WTC11 (cell line): ENCODE measurements around the gene PTPRN2. TPM values are rescaled to one million over a fixed set of nuclear protein-coding genes. Genes with fewer than 3 reads are reported as not detected.

ENCODE experiments used
- ATAC-seq: fragments of 200-7000 bp; cut with Tn5 transposase; 2 replicates; pipeline ENCODE4 v1.10.0; 2021; ENCODE audit warnings: mild to moderate bottlenecking, moderate library complexity
- CTCF ChIA-PET: fragments of 300-600 bp; sonication (Branson Sonifier 250); formaldehyde crosslinking; loops from one replicate; lab custom pipeline; 2021; ENCODE audit warnings: antibody characterized with exemption; lab: Charles Lee
- POLR2A ChIA-PET: fragments of 350-600 bp; sonication (Branson Sonifier 250); formaldehyde crosslinking; loops from one replicate; lab custom pipeline; 2021; ENCODE audit warnings: antibody characterized with exemption; lab: Charles Lee
- DNase-seq: peaks from one replicate; pipeline ENCODE4 v3.0.0; 2021; ENCODE audit warnings: low spot score
- H3K27ac Mint-ChIP-seq: 2 replicates; pipeline ENCODE4 v1.8.0; 2021; ENCODE audit warnings: mixed read lengths
- H3K27me3 Mint-ChIP-seq: 2 replicates; pipeline ENCODE4 v1.8.0; 2021; ENCODE audit warnings: low read depth, mild to moderate bottlenecking, moderate library complexity, mixed read lengths
- H3K36me3 Mint-ChIP-seq: 2 replicates; pipeline ENCODE4 v1.8.0; 2021; ENCODE audit warnings: mixed read lengths
- H3K4me1 Mint-ChIP-seq: 2 replicates; pipeline ENCODE4 v1.8.0; 2022; ENCODE audit warnings: mixed read lengths
- H3K4me3 Mint-ChIP-seq: 2 replicates; pipeline ENCODE4 v1.8.0; 2021; ENCODE audit warnings: mild to moderate bottlenecking, moderate library complexity, mixed read lengths
- H3K9me3 Mint-ChIP-seq: 2 replicates; pipeline ENCODE4 v1.8.0; 2021; ENCODE audit warnings: mixed read lengths
- AFF4 ChIP-seq: sonication (generic); formaldehyde crosslinking; IDR thresholded peaks from 2 replicates; pipeline ENCODE4 v1.8.1; 2023; ENCODE audit warnings: mild to moderate bottlenecking, missing genetic modification reagents, borderline replicate concordance
- ARID4B ChIP-seq: sonication (generic); formaldehyde crosslinking; IDR thresholded peaks from 2 replicates; pipeline ENCODE4 v1.8.0; 2023; ENCODE audit warnings: missing genetic modification reagents, mild to moderate bottlenecking, borderline replicate concordance
- ATF6 ChIP-seq: sonication (generic); formaldehyde crosslinking; IDR thresholded peaks from 2 replicates; pipeline ENCODE4 v1.8.1; 2023; ENCODE audit warnings: mild to moderate bottlenecking, missing genetic modification reagents
- E2F4 ChIP-seq: sonication (generic); formaldehyde crosslinking; IDR thresholded peaks from 2 replicates; pipeline ENCODE4 v1.8.1; 2022; ENCODE audit warnings: low read depth, mild to moderate bottlenecking, moderate library complexity, missing genetic modification reagents, borderline replicate concordance
- FOXK1 ChIP-seq: sonication (generic); formaldehyde crosslinking; IDR thresholded peaks from 2 replicates; pipeline ENCODE4 v1.8.0; 2022; ENCODE audit warnings: mild to moderate bottlenecking, moderate library complexity, missing genetic modification reagents
- GABPB1 ChIP-seq: sonication (generic); formaldehyde crosslinking; IDR thresholded peaks from 2 replicates; pipeline ENCODE4 v1.8.1; 2023; ENCODE audit warnings: mild to moderate bottlenecking, missing genetic modification reagents
- GTF2I ChIP-seq: fragments of 250-450 bp; sonication (Bioruptor Pico); conservative IDR thresholded peaks from 2 replicates; pipeline ENCODE4 v1.4.0; 2021; ENCODE audit warnings: mild to moderate bottlenecking
- IRF1 ChIP-seq: sonication (generic); formaldehyde crosslinking; IDR thresholded peaks from 2 replicates; pipeline ENCODE4 v1.8.0; 2023; ENCODE audit warnings: missing genetic modification reagents
- JUN ChIP-seq: sonication (generic); formaldehyde crosslinking; IDR thresholded peaks from 2 replicates; pipeline ENCODE4 v1.8.0; 2023; ENCODE audit warnings: mild to moderate bottlenecking, missing genetic modification reagents
- NFATC4 ChIP-seq: fragments of 250-450 bp; sonication (Bioruptor Pico); IDR thresholded peaks from 2 replicates; pipeline ENCODE4 v1.9.0; 2021; ENCODE audit warnings: mild to moderate bottlenecking
- PRDM15 ChIP-seq: sonication (generic); formaldehyde crosslinking; IDR thresholded peaks from 2 replicates; pipeline ENCODE4 v1.8.0; 2022; ENCODE audit warnings: missing genetic modification reagents
- PRRX2 ChIP-seq: fragments of 250-450 bp; sonication (Bioruptor Pico); IDR thresholded peaks from 2 replicates; pipeline ENCODE4 v1.8.0; 2021; ENCODE audit warnings: mild to moderate bottlenecking
- STAT6 ChIP-seq: sonication (generic); formaldehyde crosslinking; conservative IDR thresholded peaks from 2 replicates; pipeline ENCODE4 v1.8.1; 2023; ENCODE audit warnings: mild to moderate bottlenecking, low read depth, missing genetic modification reagents, moderate library complexity
- TCF7 ChIP-seq: sonication (generic); formaldehyde crosslinking; IDR thresholded peaks from 2 replicates; pipeline ENCODE4 v1.8.0; 2022; ENCODE audit warnings: mild to moderate bottlenecking, low read depth, missing genetic modification reagents, moderate library complexity
- TEAD4 ChIP-seq: sonication (generic); formaldehyde crosslinking; IDR thresholded peaks from 2 replicates; pipeline ENCODE4 v1.8.0; 2022; ENCODE audit warnings: mild to moderate bottlenecking, missing genetic modification reagents
- USF2 ChIP-seq: sonication (generic); formaldehyde crosslinking; IDR thresholded peaks from 2 replicates; pipeline ENCODE4 v1.8.1; 2023; ENCODE audit warnings: mild to moderate bottlenecking, missing genetic modification reagents, moderate library complexity
- ZNF396 ChIP-seq: fragments of 250-450 bp; sonication (Bioruptor Pico); IDR thresholded peaks from 2 replicates; pipeline ENCODE4 v1.8.0; 2021; ENCODE audit warnings: mild to moderate bottlenecking, moderate library complexity, borderline replicate concordance
- ZNF416 ChIP-seq: fragments of 250-450 bp; sonication (Bioruptor Pico); IDR thresholded peaks from 2 replicates; pipeline ENCODE4 v1.9.0; 2021; ENCODE audit warnings: mild to moderate bottlenecking, inconsistent platforms
- total RNA-seq: library from RNA; stranded (reverse); gene quantifications from 3 replicates; pipeline ENCODE4 v1.2.3, GENCODE V29; 2021

PTPRN2 gene
- total RNA-seq, 1 experiment from 2014 or later, result 4.7 TPM

GRCh38 chr7:158174947-158175346, 412.7 kb downstream of the PTPRN2 start:
- peaks cover 81% of the 10 kb centered on the region for H3K9me3 Mint-ChIP-seq
- H3K27ac Mint-ChIP-seq, result no peak overlapping the region

More at GRCh38 chr7:158174947-158175346, 412.7 kb downstream of the PTPRN2 start:
- Mint-ChIP-seq H3K27me3 (peaks cover 16% of the 10 kb centered on the region), H3K4me1 (no peaks in the 10 kb centered on the region), H3K36me3 (peaks cover 70% of the 10 kb centered on the region), H3K4me3 (no peak overlapping the region)
- TF ChIP-seq JUN (CRISPR knock-in tag) (no peak), NFATC4 (CRISPR knock-in tag) (no peak), GTF2I (CRISPR knock-in tag) (no peak), E2F4 (CRISPR knock-in tag) (no peak), IRF1 (CRISPR knock-in tag) (no peak), ATF6 (no peak), GABPB1 (CRISPR knock-in tag) (no peak), FOXK1 (CRISPR knock-in tag) (no peak), PRDM15 (no peak), ZNF416 (no peak), PRRX2 (CRISPR knock-in tag) (no peak), AFF4 (CRISPR knock-in tag) (no peak), TEAD4 (CRISPR knock-in tag) (no peak), ARID4B (CRISPR knock-in tag) (no peak), TCF7 (CRISPR knock-in tag) (no peak), STAT6 (CRISPR knock-in tag) (no peak), ZNF396 (CRISPR knock-in tag) (no peak), USF2 (CRISPR knock-in tag) (no peak)
- ATAC-seq (no peak), DNase-seq (no peak)
- POLR2A ChIA-PET, result no interaction called here
- CTCF ChIA-PET, result no interaction called here
